GM21723 (cell line): ENCODE results near the gene TMEM14A.

ENCODE experiments used
- ATAC-seq: cut with Tn5 transposase; IDR thresholded peaks from one replicate; pipeline ENCODE4 v1.9.1; 2021; ENCODE audit warnings: mild to moderate bottlenecking, moderate library complexity; ENCODE audit not compliant: unreplicated experiment

TMEM14A gene

GRCh38 chr6:52733172-52733571, 62.3 kb downstream of the TMEM14A start:
- no peak for ATAC-seq

GRCh38 chr6:52734072-52734471, 63.2 kb downstream of the TMEM14A start:
- no peak for ATAC-seq

GRCh38 chr6:52735071-52735470, 64.2 kb downstream of the TMEM14A start:
- ATAC-seq: no peak

- no peak for ATAC-seq
Measured at GRCh38 chr6:52736145-52736544, 65.2 kb downstream of the TMEM14A start.
